H1 (cell line): ENCODE results near the gene RNF31. TPM values are rescaled to one million over a fixed set of nuclear protein-coding genes. Genes with fewer than 3 reads are reported as not detected.

ENCODE experiments used
- CTCF ChIA-PET: fragments of 300-600 bp; sonication (Branson Sonifier 250); formaldehyde crosslinking; loops from one replicate; lab custom pipeline; 2021; ENCODE audit not compliant: partially characterized antibody; lab: Charles Lee
- POLR2A ChIA-PET: fragments of 300-600 bp; sonication (Branson Sonifier 250); formaldehyde crosslinking; loops from one replicate; lab custom pipeline; 2021; ENCODE audit warnings: inconsistent platforms; ENCODE audit not compliant: partially characterized antibody; lab: Charles Lee
- DNase-seq, 2 experiments: peaks; one replicate each; pipeline versions ENCODE4 v3.0.0 to v3.0.0-alpha.2; 2010 to 2022; ENCODE audit warnings: low spot score in 2 of 2, low read depth in 1 of 2, mixed read lengths in 1 of 2
- FAIRE-seq: peaks from 2 replicates; lab custom pipeline; 2011; peaks lifted over from hg19 to GRCh38; lab: Jason Lieb, UNC
- H2AFZ ChIP-seq: 2 replicates; pipeline ENCODE4 v1.8.1; 2012; ENCODE audit warnings: low read length, inconsistent platforms
- H2AK5ac ChIP-seq: 2 replicates; pipeline ENCODE4 v1.6.1; 2013; ENCODE audit warnings: low read depth, low read length
- H2BK120ac ChIP-seq: replicated peaks from 2 replicates; pipeline ENCODE3; 2013; ENCODE audit warnings: low read depth, low read length, inconsistent platforms
- H2BK12ac ChIP-seq: 2 replicates; pipeline ENCODE4 v1.6.1; 2013; ENCODE audit warnings: low read depth, low read length
- H2BK15ac ChIP-seq: 2 replicates; pipeline ENCODE4 v1.6.1; 2013; ENCODE audit warnings: low read length
- H2BK20ac ChIP-seq: 2 replicates; pipeline ENCODE4 v1.6.1; 2013; ENCODE audit warnings: low read length
- H2BK5ac ChIP-seq: 2 replicates; pipeline ENCODE4 v1.6.1; 2013; ENCODE audit warnings: low read depth, low read length
- H3K14ac ChIP-seq: 2 replicates; pipeline ENCODE4 v1.6.1; 2013; ENCODE audit warnings: inconsistent platforms; ENCODE audit not compliant: insufficient read length
- H3K18ac ChIP-seq: 2 replicates; pipeline ENCODE4 v1.6.1; 2013; ENCODE audit warnings: low read length; ENCODE audit errors: extremely low read depth
- H3K23ac ChIP-seq: 2 replicates; pipeline ENCODE4 v1.6.1; 2013; ENCODE audit warnings: inconsistent platforms; ENCODE audit not compliant: insufficient read length
- H3K23me2 ChIP-seq: 2 replicates; pipeline ENCODE4 v1.6.1; 2013; ENCODE audit warnings: low read depth, low read length
- H3K27ac ChIP-seq: 2 replicates; pipeline ENCODE4 v1.6.1; 2011; ENCODE audit warnings: low read depth, low read length, inconsistent platforms
- H3K27me3 ChIP-seq, 4 experiments: replicated peaks in 1 of 4; 1 replicate in 1 of 4; 2 replicates in 3 of 4; pipeline versions ENCODE4 v1.6.1 to v1.8.1; 2011 to 2013; ENCODE audit warnings: low read length in 3 of 4, mild to moderate bottlenecking in 3 of 4, inconsistent platforms in 2 of 4, mixed read lengths in 2 of 4, moderate library complexity in 1 of 4; ENCODE audit not compliant: control insufficient read depth in 3 of 4, insufficient read depth in 3 of 4; ENCODE audit errors: extremely low read depth in 1 of 4
- H3K36me3 ChIP-seq, 4 experiments: 2 replicates each; pipeline versions ENCODE4 v1.6.1 to v1.8.1; 2011 to 2013; ENCODE audit warnings: mild to moderate bottlenecking in 4 of 4, low read length in 3 of 4, moderate library complexity in 2 of 4, control low read depth in 1 of 4, inconsistent platforms in 1 of 4; ENCODE audit not compliant: insufficient read depth in 4 of 4, control insufficient read depth in 2 of 4
- H3K4ac ChIP-seq: replicated peaks from 2 replicates; pipeline ENCODE3; 2013; ENCODE audit warnings: low read length, low read depth, mixed read lengths, inconsistent platforms; ENCODE audit not compliant: insufficient read length
- H3K4me1 ChIP-seq, 4 experiments: replicated peaks in 1 of 4; 1 replicate in 1 of 4; 2 replicates in 3 of 4; pipeline versions ENCODE4 v1.6.1 to v1.8.1; 2011 to 2013; ENCODE audit warnings: low read length in 3 of 4, inconsistent platforms in 2 of 4, mixed read lengths in 1 of 4; ENCODE audit not compliant: insufficient read depth in 4 of 4, control insufficient read depth in 3 of 4
- H3K4me2 ChIP-seq, 2 experiments: 2 replicates each; pipeline versions ENCODE4 v1.6.1 to v1.8.1; 2011 to 2013; ENCODE audit warnings: low read depth in 2 of 2, low read length in 2 of 2, control low read depth in 1 of 2, inconsistent platforms in 1 of 2, mild to moderate bottlenecking in 1 of 2; ENCODE audit not compliant: insufficient read depth in 1 of 2
- H3K4me3 ChIP-seq, 4 experiments: fragments of 200-600, 300-600 bp in 1 of 4; sonication (generic), shearing (Covaris generic), sonication (Bioruptor Twin) in 1 of 4; 2 replicates each; pipeline versions ENCODE4 v1.5.1 to v1.8.1; 2011 to 2016; ENCODE audit warnings: low read length in 4 of 4, low read depth in 3 of 4, control low read depth in 2 of 4, inconsistent platforms in 2 of 4, mild to moderate bottlenecking in 2 of 4, mixed read lengths in 1 of 4, moderate library complexity in 1 of 4; ENCODE audit not compliant: insufficient read depth in 2 of 4; ENCODE audit errors: extremely low read depth in 1 of 4
- H3K56ac ChIP-seq: replicated peaks from 2 replicates; pipeline ENCODE3; 2013; ENCODE audit warnings: low read depth, mild to moderate bottlenecking, mixed read lengths, low read length, inconsistent platforms; ENCODE audit not compliant: insufficient read length
- H3K79me1 ChIP-seq: 2 replicates; pipeline ENCODE4 v1.6.1; 2013; ENCODE audit warnings: low read depth, low read length, control low read depth
- H3K79me2 ChIP-seq, 2 experiments: 2 replicates each; pipeline versions ENCODE4 v1.6.1 to v1.8.1; 2012 to 2013; ENCODE audit warnings: low read length in 2 of 2, mild to moderate bottlenecking in 2 of 2, inconsistent platforms in 1 of 2; ENCODE audit not compliant: insufficient read depth in 2 of 2, control insufficient read depth in 1 of 2
- H3K9ac ChIP-seq, 4 experiments: replicated peaks in 1 of 4; 1 replicate in 1 of 4; 2 replicates in 3 of 4; pipeline versions ENCODE4 v1.6.1 to v1.8.1; 2011 to 2013; ENCODE audit warnings: low read depth in 3 of 4, low read length in 3 of 4, control low read depth in 2 of 4, mild to moderate bottlenecking in 2 of 4, moderate library complexity in 2 of 4, inconsistent platforms in 1 of 4; ENCODE audit errors: extremely low read depth in 1 of 4
- H3K9me3 ChIP-seq, 2 experiments: 2 replicates each; pipeline versions ENCODE4 v1.6.1 to v1.8.1; 2012 to 2013; ENCODE audit warnings: mild to moderate bottlenecking in 2 of 2, moderate library complexity in 2 of 2, control low read depth in 1 of 2, inconsistent platforms in 1 of 2, low read depth in 1 of 2, low read length in 1 of 2, mixed read lengths in 1 of 2; ENCODE audit not compliant: insufficient read depth in 2 of 2
- H4K20me1 ChIP-seq, 2 experiments: replicated peaks in 1 of 2; 2 replicates each; pipeline versions ENCODE3 to v1.8.1; 2011 to 2013; ENCODE audit warnings: inconsistent platforms in 2 of 2, low read length in 2 of 2, mild to moderate bottlenecking in 1 of 2; ENCODE audit not compliant: insufficient read depth in 2 of 2, control insufficient read depth in 1 of 2
- H4K5ac ChIP-seq: 2 replicates; pipeline ENCODE4 v1.6.1; 2013; ENCODE audit warnings: low read length, low read depth, mixed read lengths, inconsistent platforms; ENCODE audit not compliant: insufficient read length
- H4K8ac ChIP-seq: 2 replicates; pipeline ENCODE4 v1.8.0; 2013; ENCODE audit warnings: mild to moderate bottlenecking, moderate library complexity, low read length, inconsistent platforms; ENCODE audit not compliant: insufficient read depth; ENCODE audit errors: extremely low read depth
- H4K91ac ChIP-seq: replicated peaks from 2 replicates; pipeline ENCODE3; 2013; ENCODE audit warnings: low read length, mixed read lengths, inconsistent platforms; ENCODE audit not compliant: insufficient read length
- BCL11A ChIP-seq, 2 experiments: IDR thresholded peaks; one replicate each; pipeline ENCODE4 v1.6.1; 2011; ENCODE audit warnings: low read depth in 2 of 2, low read length in 2 of 2, mild to moderate bottlenecking in 2 of 2
- BRCA1 ChIP-seq: IDR thresholded peaks from 2 replicates; pipeline ENCODE4 v1.6.1; 2012; ENCODE audit warnings: low read depth, low read length, improper control_type of control experiment
- CHD1 ChIP-seq: IDR thresholded peaks from 2 replicates; pipeline ENCODE4 v1.6.1; 2012; ENCODE audit warnings: low read depth, low read length, improper control_type of control experiment
- CREB1 ChIP-seq: IDR thresholded peaks from 2 replicates; pipeline ENCODE4 v1.6.1; 2012; ENCODE audit warnings: inconsistent platforms
- EP300 ChIP-seq, 2 experiments: IDR thresholded peaks; 1 replicate in 1 of 2; 2 replicates in 1 of 2; pipeline ENCODE4 v1.6.1; 2011 to 2012; ENCODE audit warnings: low read depth in 2 of 2, low read length in 2 of 2, mild to moderate bottlenecking in 2 of 2, borderline replicate concordance in 1 of 2, inconsistent platforms in 1 of 2, moderate library complexity in 1 of 2
- HDAC2 ChIP-seq, 2 experiments: fragments of 300-600 bp in 1 of 2; sonication (generic) in 1 of 2; IDR thresholded peaks; 2 replicates each; pipeline ENCODE4 v1.6.1; 2011 to 2012; ENCODE audit warnings: low read depth in 2 of 2, low read length in 2 of 2, mild to moderate bottlenecking in 2 of 2, moderate library complexity in 2 of 2, borderline replicate concordance in 1 of 2, inconsistent platforms in 1 of 2
- JUND ChIP-seq: IDR thresholded peaks from 2 replicates; pipeline ENCODE4 v1.6.1; 2011; ENCODE audit warnings: mild to moderate bottlenecking, improper control_type of control experiment, low read length
- KDM5A ChIP-seq: fragments of 200-600 bp; IDR thresholded peaks from 2 replicates; pipeline ENCODE4 v1.7.1; 2012; ENCODE audit warnings: mild to moderate bottlenecking, low read length, inconsistent platforms, mixed read lengths
- RFX5 ChIP-seq: IDR thresholded peaks from 2 replicates; pipeline ENCODE4 v1.6.1; 2011; ENCODE audit warnings: low read depth, low read length, improper control_type of control experiment, borderline replicate concordance
- SIN3A ChIP-seq, 2 experiments: IDR thresholded peaks in 1 of 2; conservative IDR thresholded peaks in 1 of 2; 2 replicates each; pipeline ENCODE4 v1.6.1; 2011 to 2012; ENCODE audit warnings: low read length in 2 of 2, improper control_type of control experiment in 1 of 2, low read depth in 1 of 2, mild to moderate bottlenecking in 1 of 2
- SIX5 ChIP-seq: IDR thresholded peaks from 2 replicates; pipeline ENCODE4 v1.6.1; 2011; ENCODE audit warnings: mild to moderate bottlenecking, low read depth, low read length
- TAF1 ChIP-seq: IDR thresholded peaks from 2 replicates; pipeline ENCODE4 v1.6.1; 2011; ENCODE audit warnings: mild to moderate bottlenecking, low read depth, low read length
- USF2 ChIP-seq: IDR thresholded peaks from 2 replicates; pipeline ENCODE4 v1.6.1; 2011; ENCODE audit warnings: low read length, improper control_type of control experiment
- WGBS, 2 experiments: shearing (Covaris generic) in 1 of 2; methylation state at CpG; one replicate each; pipeline versions ENCODE4 v1.1.6 to v1.1.7; 2013 to 2015; ENCODE audit warnings: low lambda C conversion rate in 2 of 2, mixed read lengths in 2 of 2, inconsistent platforms in 1 of 2, low coverage in 1 of 2, missing lambda C conversion rate in 1 of 2; ENCODE audit not compliant: insufficient replicate concordance in 2 of 2, insufficient coverage in 1 of 2, insufficient read length in 1 of 2; ENCODE audit errors: extremely low coverage in 1 of 2, missing lambda C conversion rate in 1 of 2; 5-methylcytosine and 5-hydroxymethylcytosine counted together
- polyA plus RNA-seq, 7 experiments: library from polyadenylated mRNA; depleted of rRNA in 3 of 7; stranded (reverse) in 5 of 7; unstranded in 2 of 7; fragments of >200 nt in 5 of 7; fragments of 200-250 nt in 2 of 7; gene quantifications; 1 replicate in 5 of 7; 2 replicates in 1 of 7; 4 replicates in 1 of 7; pipeline versions ENCODE4 v1.2.1 to v1.2.3, GENCODE V29; 2011 to 2013; ENCODE audit warnings: missing spikeins in 2 of 7, mixed read lengths in 2 of 7
- total RNA-seq: library from RNA; stranded (reverse); fragmentation: NEBNext Ultra II Directional; extraction: Animal tissue kit (Norgen Biotek cat#: 25700); gene quantifications from 2 replicates; pipeline ENCODE4 v1.2.1, GENCODE V29; 2021

The RNF31 gene
- total and polyA plus RNA-seq, 2 of the 8 experiments (the other 6 are each of a cell fraction or from before 2014, with no cell fraction given): 17.5 to 72.0 TPM

- H3K9ac ChIP-seq: no peak overlapping the region
- no peak overlapping the region for H2BK12ac ChIP-seq
- no peak overlapping the region for H4K8ac ChIP-seq
- H3K23me2 ChIP-seq: peaks cover 3% of the 10 kb centered on the region; the same call in 1 of the 2 replicates
- H3K79me1 ChIP-seq: peaks cover 5% of the 10 kb centered on the region; the same call in 1 of the 2 replicates
- ChIA-PET CTCF (interaction anchor here (0.9 kb wide), 1 partner anchor 35 kb away, joined by 3 read pairs; no protein-coding TSS in a partner anchor), POLR2A (interaction anchor here (1.3 to 7.1 kb wide), 4 partner anchors 16 to 60 kb away, joined by 3 to 125 read pairs (median 106); partner anchors contain the start of genes EMC9, PCK2 and PSME1)
- H3K79me2 ChIP-seq: peaks cover 0 to 10% of the 10 kb centered on the region in 2 experiments; a peak in 2 of 4 replicates
- no peaks in the 10 kb centered on the region for H3K9me3 ChIP-seq
- no peak overlapping the region for H4K5ac ChIP-seq
- FAIRE-seq: no peak
- DNase-seq: no peak
- no peak overlapping the region for H2AFZ ChIP-seq
- no peaks in the 10 kb centered on the region for H3K27me3 ChIP-seq
- H3K14ac ChIP-seq: no peak overlapping the region
- WGBS, 2 experiments: 100% methylated on average over 6 of the region's 6 CpGs; no CpG with 5 or more reads in 1 of the 2 experiments
- no peak overlapping the region for H2BK20ac ChIP-seq
- H2AK5ac ChIP-seq: no peak overlapping the region
- no peak overlapping the region for H3K4me3 ChIP-seq
- H3K4ac ChIP-seq: no peak overlapping the region
- H3K4me2 ChIP-seq: no peak overlapping the region
- no peak overlapping the region for H3K56ac ChIP-seq
- H4K20me1 ChIP-seq: peaks cover 0 to 3% of the 10 kb centered on the region in 2 experiments
- no peak overlapping the region for H3K18ac ChIP-seq
- no peak overlapping the region for H2BK120ac ChIP-seq
- H3K36me3 ChIP-seq: peaks cover 14 to 43% (median 34%) of the 10 kb centered on the region in 4 experiments
- H2BK5ac ChIP-seq: no peak overlapping the region
- no peak overlapping the region for H2BK15ac ChIP-seq
- H4K91ac ChIP-seq: no peak overlapping the region
- H3K27ac ChIP-seq: no peak overlapping the region
- H3K4me1 ChIP-seq: peaks cover 0 to 4% (median 2%) of the 10 kb centered on the region in 4 experiments; a peak in 5 of 7 replicates
- no peak overlapping the region for H3K23ac ChIP-seq
- no peak for TF ChIP-seq SIX5
- no peak for TF ChIP-seq BRCA1
- TF ChIP-seq SIN3A (conservative IDR thresholded peaks at IDR 0.05 in 1 of 2, IDR thresholded peaks at IDR 0.05 in 1 of 2; ENCODE audit: low read depth in 1 of 2, low read length in 2 of 2): no peak
- TF ChIP-seq CHD1: no peak
- no peak for TF ChIP-seq KDM5A
- no peak for TF ChIP-seq TAF1
- no peak for TF ChIP-seq BCL11A (IDR thresholded peaks at IDR 0.05; ENCODE audit: low read depth in 2 of 2, low read length in 2 of 2)
- no peak for TF ChIP-seq EP300 (IDR thresholded peaks at IDR 0.05; ENCODE audit: borderline replicate concordance in 1 of 2, low read depth in 2 of 2, low read length in 2 of 2)
- no peak for TF ChIP-seq HDAC2 (IDR thresholded peaks at IDR 0.05; ENCODE audit: borderline replicate concordance in 1 of 2, low read depth in 2 of 2, low read length in 2 of 2)
- no peak for TF ChIP-seq USF2
- TF ChIP-seq RFX5: no peak
- TF ChIP-seq CREB1: no peak
- TF ChIP-seq JUND: no peak
Observed at GRCh38 chr14:24119691-24120090, 27.6 kb upstream of the RNF31 start.
